T-helper 22 cell (primary cell): ENCODE measurements around the gene RHEB.

Experiments
- DNase-seq: peaks from one replicate; pipeline ENCODE4 v3.0.0-alpha.2; 2020; ENCODE audit warnings: low read depth

The RHEB gene

DNA sequence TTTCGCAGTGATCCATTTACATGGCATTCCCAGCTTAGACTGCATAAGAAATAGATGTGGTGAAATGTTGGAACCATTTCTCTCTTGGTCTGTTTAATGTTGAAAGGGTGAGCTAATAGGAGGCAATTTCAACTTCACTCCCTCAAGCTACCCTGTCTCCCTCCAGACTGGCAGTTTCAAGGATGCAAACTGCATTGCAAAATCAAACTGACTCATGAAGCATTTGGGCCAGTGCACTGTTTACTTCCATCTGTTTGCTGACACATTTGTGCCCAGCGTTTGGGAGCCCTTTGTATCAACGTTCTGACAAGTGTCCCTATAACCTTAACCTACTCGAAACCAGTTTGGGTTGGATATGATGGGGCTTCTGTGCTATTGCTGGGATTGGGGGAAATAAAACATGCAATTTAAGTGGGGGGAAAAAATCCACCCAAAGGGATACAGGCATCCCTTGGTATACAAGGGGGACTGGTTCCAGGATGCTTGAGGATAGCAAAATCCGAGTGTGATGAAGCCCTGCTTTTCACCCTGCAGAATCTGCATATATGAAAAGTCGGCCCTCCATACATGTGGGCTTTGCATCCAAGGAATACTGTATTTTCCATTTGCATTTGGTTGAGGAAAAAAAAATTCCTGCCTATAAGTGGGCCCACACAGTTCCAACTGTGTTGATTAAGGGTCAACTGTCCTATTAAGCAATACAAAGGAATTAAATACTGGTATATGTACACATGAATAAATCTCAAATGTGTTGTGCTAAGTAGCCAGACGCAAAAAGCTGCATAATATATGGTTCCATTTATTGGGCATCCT, 15.6 kb downstream of the RHEB start:
- DNase-seq, result no peak

DNA sequence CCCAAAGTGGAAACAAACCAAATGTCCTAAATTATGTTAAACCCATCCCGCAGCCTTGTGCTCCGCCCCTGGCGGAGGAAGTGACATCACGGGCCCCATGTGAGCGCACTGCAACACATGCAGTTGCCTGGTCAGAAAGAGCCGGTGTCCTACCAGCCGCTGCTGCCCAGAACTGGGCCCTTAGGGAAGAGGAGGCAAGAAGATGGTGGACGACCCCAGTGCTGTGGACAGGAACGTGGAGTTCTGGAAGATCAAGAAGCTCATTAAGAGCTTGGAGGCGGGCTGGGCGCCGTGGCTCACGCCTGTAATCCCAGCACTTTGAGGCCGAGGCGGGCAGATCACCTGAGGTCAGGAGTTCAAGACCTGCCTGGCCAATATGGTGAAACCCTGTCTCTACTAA, 18.0 kb downstream of the RHEB start:
- no peak for DNase-seq

DNA sequence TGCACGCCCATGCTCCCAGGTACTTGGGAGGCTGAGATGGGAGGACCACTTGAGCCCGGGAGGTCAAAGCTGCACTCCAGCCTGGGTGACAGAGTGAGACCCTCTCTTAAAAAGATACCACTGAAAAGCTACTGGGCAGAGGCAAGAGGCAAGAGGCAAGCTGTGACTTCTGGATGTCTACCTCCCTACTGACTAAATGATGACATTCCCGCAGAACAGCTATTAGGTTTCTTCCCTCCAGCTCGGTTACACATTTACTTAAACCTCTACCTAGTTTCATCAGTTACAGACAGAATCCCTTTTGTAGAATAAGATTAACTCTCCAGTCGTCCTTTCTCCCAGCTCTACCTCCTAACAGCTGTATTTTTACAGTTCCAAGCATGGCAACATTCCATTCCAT, 21.2 kb downstream of the RHEB start:
- no peak for DNase-seq

DNA sequence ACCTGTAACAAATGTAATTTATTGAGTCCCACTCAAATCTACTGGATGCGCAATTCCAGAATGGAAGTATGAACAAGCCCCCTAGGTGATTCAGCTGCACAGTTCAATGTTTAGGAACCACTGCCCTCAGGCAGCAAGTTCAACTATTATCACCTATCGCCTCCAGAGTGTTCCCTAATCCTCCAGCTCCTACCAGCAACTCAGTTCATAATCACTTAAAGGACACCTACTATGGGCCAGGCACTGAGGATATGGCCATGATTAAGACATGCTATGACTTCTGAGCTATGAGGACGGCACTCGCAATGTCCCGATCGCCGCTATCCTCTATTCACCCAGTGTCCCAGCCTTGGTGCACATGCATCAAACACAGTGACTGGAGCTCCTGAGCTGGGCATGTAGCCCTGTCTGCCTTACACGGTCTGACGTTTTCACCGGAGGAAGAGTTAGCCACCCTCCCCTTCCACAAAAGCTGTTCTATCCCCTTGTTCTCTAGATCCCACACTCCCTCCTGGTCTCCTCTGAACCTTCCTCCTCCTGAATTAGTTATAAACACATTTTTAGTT, 22.3 kb downstream of the RHEB start:
- no peak for DNase-seq

DNA sequence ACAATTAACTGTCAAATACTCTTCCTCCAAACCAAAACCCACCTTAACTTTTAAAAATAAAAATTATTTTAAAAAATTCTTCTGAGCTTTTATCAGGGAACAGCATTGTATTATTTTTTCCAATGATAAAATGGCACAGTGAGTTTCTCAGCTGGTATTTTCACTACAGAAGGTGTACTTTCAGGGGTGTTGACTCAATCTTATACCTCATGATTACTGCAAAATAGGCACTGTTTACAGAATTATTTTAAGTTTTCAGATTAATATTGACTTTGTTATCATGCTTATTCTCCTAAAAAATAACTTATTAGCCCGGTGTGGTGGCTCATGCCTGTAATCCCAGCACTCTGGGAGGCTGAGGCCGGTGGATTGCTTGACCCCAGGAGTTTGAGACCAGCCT, 24.3 kb downstream of the RHEB start:
- no peak for DNase-seq

DNA sequence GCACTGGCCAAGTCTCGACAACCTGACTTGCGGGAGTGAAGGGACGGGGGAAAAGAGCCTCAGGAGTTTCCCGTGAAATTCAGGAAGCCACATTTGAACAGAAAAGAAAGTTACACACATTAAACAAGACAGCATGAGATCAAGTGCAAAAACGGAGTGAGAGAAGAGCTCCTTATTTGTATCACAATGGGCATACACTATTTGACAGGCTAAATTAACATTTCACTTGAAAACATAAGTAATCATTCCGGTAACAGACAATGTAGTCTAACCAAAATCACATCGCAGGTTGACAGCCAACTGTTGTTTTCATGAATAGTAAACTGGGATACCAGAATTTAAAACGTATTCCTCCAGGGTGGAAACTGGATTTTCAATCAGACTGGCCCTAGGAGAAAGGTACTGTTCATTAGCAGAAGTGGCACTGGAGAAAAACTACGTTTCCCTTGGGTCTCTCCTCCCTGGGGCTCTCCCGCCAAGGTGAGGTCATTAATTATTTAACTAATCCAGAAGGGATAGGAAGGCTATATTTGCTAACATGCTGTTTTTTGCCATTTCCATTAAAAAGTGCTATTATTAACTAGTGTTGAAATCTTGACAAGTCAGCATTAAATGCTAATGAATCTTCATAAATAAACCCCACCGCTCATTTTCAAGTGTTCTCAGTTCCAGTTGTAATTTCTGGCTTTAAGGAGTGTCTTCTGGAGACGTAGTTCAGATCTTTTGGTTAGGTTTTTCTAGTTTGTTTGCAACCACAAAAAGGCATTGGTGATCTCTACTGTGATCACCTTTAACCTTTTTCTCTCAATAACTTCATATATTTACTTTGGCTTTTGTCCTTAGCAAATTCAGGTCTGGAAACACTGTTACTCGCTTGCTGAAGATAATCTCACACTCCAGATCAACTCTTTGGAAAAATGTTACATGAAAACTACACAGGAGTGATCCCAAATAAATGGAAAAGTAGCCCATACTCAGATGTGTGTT, 25.1 kb downstream of the RHEB start:
- DNase-seq, result no peak

DNA sequence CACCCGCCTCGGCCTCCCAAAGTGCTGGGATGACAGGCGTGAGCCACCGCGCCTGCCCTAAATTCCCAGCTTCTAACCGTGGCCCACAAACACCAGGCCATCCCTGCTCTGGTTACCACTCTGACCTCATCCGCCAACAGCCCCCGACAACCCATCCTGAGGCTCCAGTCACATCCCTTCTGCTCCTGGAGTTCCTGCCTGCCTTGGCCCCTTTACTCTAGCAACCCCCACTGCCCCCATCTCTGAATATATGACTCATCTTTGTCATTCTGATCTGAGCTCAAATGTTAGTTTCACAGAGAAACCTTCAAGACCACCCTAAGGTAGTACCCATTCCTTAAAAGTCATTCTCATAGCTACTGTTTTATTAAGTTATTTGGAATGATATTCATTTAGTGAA, 26.6 kb downstream of the RHEB start:
- no peak for DNase-seq

DNA sequence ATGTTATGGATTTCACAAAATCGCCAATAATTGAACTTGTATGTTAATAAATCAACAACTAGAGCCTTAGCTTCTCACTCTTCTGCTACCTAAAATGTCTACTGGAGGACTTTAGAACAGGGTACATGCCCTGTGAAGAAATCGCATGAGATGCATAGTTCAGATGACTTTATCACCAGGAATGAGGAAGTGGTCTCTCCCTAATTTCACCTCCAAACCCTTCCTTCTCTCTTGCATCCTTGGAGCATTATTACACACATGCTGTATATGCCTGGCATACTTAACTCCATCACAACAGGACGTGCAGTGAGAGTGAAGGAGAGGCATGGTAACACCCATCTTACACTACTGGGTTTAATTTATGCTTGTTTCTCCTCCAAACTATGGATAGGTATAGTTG, 27.8 kb downstream of the RHEB start:
- no peak for DNase-seq

DNA sequence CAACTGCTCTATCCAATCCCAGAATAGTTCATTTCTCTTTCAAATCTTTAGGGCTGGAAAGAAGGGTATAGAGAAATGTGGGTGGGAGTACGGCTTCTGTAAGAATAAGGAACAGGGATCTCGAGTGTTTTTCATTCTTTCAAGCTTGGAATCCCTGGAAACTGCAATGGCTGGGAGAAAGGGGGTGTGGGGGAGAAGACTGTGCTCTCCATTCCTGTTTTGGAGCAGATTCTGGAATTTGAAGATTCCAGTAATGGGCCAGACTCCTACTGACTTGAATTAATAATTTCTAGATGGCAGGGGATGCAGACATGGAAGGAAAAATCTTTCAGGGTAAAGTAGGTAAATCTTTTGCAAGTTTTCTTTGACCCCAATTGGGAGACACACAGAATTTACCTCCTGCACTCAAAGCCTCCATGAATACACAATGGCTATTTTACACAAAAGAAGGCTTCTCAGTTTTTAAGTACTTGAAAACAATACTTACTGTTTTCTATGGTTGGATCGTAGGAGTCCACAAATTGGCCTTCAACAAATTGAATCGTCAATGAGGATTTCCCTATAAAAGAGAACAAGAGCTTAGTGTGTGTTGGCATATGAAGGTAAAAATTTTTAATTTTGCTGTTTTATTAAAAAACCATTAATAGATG, 29.1 kb downstream of the RHEB start:
- no peak for DNase-seq

DNA sequence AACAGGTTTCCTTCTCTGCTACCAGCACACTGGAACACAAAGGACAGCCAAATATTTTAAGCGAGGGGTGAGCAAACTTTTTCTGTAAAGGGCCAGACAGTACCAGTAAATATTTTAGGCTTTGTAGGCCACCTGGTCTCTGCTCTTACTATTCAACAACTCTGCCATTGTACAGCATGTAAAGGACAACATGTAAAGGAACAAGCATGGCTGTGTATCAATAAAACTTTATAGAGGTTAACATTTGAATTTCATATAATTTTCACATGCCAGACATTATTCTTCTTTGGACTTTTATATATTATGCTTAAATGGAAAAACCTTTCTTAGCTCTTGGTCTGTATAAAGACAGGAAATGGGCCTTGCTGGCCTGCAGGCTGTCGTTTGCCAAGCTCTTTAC, 30.2 kb downstream of the RHEB start:
- DNase-seq, result no peak

DNA sequence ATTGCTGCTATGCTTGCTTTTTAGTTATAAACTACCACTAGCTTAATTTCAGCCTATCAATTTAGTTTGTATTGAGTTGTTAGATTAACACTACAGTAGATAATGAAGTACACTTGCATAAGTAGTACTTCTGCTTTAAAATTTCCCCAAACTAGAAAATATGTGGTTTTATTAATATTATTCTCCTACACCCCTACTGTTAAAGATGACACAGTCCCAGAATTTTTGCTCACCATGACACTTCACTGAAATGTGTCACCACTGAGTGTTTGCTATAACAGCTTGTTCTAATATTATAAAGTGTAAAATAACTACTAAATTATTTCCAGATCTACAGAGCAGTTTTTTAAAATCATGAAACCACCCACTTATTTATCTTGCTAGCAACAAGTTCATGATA, 31.6 kb downstream of the RHEB start:
- DNase-seq, result no peak

DNA sequence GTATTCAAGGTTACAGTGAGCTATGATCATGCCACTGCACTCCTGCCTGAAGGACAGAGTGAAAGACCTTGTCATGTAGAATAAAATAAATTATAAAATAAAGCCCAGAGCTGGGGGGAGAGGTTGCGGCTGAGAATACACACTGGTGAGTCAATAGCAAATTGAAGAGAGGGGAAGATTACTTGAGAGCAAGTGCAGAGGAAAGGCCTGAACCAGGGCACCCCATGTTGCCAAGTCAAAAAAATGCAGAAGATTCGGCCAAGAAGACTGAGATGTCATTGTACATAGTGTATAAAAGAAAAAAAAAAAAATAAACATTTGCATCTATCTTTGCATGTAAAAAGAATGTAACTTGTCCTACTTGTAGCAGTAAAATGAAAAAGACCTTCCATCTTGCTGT, 32.5 kb downstream of the RHEB start:
- DNase-seq, result no peak

DNA sequence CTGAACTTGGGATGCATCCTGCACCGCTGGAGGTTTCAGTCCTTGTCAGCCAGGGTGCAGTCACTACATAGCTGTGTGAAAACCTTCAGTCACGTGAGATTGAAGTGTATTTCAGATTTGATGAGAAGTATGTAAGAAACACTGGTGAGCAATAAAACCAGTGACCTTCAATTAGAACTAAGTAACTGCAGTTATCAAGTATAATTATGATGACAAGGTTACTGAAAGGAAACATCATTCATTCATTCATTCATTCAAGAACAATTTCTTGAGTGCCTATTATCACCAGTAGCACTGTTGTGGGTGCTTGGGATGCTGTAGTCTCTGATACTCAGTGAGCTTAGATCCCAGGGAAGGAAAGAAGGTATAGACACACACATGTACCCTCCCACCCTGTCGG, 33.6 kb downstream of the RHEB start:
- no peak for DNase-seq

DNA sequence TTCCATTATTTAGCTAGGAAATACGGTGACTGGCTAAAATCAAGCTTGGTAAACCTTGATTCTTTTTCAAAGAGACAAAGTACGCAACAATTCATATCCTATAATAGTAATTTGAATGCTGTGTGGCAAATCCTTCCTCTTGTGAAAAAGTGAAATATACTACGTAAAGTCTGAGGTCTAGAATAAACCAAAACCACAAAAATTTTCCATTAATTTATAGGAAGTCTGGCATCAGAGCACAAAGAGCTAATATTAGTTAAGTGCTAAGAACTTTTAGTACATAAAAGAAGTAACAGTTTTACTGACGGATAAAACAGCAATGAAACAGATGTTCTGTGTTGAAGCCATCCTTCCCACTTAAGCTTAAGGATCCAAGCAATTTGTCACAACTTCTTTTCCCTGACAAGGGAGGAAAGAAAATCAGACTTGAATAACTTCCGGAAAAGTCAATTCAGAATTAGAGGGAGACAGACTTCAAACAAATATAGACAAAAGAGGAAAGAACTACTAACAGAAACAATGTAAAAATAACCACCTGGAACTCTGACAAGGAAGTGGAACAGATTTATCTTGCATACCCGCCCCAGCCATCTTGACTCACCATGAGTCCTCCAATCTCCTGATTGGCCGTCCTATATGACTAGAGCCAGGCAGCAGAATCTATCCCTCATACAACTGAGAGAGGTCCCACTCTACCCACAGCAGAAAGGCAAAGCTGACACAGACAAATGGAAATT, 34.6 kb downstream of the RHEB start:
- DNase-seq, result no peak

DNA sequence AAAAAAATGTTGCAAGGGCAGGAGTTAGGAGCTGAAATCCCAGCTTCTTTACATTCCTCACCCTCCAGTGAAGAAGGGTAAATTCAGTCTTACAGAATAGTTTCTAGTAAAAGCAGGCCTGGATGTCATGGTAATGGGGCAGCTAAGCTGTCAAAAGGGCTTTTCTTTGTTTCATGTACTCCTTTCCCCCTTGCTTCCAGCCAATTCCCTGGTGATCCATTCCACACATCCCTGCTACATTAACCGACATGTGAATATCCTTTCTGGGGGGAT, 36.0 kb downstream of the RHEB start:
- no peak for DNase-seq

DNA sequence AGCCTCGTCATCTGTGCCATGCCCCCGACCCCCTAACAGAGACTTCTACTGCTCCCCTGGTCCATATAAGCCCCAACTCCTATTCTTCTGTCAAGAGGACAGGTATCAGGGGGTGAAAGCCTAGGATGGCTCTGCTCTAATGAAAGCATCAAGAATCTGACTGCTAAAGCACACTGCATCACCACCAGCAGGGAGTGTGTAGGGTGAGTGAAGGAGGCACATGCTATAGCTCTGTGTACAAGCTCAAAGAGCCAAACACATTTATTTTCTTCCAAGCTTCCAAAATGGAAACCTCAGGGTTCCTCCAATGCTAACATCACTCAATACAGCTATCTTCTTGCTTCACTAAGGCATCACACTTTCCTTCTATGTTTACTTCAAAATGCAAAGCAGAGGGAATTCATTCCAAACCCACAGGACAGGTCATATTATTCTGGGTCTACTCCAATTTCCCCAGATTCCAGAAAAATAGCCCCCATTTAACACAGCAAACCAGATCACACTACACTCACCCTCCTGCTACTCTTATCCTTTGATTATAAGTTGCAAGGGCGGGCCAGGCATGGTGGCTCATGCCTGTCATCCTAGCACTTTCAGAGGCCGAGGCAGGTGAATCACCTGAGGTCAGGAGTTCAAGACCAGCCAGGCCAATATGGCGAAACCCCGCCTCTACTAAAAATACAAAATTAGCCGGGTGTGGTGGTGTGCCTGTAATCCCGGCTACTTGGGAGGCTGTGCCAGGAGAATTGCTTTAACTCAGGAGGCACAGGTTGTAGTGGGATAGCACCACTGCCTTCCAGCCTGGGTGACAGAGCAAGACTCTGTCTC, 36.6 kb downstream of the RHEB start:
- no peak for DNase-seq

DNA sequence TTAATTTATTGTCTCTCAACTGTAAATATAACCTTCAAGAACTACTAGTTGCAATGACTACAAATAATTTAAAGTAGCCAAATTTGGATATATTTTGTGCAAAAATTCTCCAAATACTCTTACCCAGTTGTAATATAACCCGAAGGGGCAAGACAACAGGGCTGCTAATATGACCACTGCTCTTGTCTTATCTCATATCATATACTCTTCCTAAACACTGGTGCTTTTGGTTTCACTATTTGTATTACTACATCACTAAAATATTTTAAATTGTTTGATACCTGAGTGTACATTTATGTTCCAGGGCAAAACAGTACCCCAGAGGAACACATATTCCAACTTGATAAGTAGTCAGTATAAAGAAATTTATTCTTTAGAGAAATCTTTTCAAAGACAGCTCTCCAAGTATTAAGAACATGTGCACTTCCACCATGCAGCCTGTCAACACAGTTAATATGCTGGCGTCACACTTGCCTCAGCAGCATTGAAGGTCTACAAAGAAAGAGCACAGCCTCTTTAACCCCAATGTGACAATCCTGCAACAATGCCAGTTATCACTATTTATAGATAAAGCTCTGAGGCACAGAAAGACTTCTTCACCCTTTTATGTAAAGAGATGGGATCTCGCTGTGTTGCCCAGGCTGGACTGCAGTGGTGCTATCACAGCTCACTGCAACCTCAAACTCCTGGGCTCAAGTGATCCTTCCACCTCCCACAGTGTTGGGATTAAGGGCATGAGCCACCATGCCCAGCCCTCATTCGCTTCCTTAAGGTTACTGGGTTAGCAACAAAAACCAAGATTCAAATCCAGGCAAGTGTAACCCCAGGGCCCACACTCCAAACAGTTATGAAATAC, 37.8 kb downstream of the RHEB start:
- DNase-seq, result no peak

DNA sequence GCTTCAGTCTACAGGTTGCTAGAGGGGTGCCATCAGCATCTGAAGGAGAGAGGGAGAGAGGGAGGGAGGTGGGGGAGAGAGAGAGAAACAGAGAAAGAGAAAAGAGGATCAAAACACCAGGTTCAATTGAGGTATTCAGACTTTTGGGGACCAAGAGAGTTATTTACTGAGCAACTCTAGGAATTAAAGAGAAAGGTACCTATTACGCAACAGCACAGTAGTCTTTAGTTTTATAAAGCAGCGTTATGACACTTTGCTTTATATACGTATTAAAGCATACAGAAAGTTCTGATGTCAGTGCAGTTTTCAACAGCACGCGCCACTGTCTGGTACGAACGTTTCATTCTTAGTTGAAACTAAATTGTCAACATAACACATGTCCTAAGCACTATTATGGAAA, 41.8 kb downstream of the RHEB start:
- DNase-seq, result no peak

DNA sequence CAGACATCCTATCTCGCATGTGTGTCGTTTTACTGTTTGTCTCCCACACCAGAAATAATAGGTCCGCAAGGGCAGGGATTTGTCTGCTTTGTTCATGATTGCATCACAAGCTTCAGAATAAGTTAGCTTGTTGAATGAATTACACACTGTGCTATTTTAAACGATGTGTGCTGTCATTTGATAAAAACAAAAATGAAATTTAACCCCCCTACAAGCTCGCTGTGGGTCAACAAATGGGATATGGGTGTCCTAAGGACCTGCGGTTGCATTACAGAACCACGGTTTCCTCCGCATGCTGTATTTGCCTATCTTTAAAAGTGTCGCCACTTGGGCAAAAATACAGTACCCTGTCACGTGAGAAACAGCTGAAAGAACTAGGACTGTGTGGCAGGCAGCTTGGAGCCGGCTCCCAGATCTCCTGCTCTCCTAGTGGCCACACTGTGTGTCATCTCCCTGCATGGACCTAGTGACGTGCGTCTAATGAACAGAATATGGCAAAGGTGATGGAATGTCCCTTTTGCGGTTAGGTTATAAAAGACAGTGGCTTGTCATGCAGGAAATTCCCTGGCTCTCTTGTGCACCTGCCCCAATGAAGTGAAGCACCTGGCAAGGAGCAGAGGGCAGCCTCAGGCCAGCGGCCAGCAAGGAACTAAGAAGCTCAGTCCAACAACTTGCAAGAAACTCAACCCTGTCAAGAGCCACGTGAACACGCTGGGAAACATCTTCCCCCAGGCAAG, 46.9 kb downstream of the RHEB start:
- DNase-seq, result no peak
